Measurements from ENCODE around the gene UMPS.

UMPS gene

DNA sequence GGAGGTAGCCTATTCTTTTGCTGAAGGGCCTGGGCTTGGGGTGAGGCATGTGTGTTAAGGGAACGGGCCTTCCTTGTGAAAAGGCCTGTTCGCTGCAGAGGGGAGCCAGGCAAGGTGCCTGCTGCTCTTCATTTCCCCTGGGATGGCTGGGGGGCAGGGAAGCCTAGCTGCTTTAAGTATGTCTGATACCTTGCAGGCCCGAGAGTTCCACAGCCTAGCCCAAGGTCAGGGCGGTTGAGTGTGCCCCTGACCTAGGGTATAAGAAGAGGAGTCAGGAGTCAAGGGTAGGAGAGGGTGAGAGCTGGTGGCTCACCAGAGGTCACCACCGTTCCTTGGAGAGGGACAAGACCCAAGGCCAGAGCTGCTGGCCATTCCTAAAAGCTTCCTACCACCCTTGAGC, 46.6 kb downstream of the UMPS start:
- POLR2A ChIA-PET = no interaction called here
- Histone ChIP-seq H3K36me3 (ENCODE audit: control insufficient read depth in 2 of 2, insufficient read depth in 1 of 2, low read length in 2 of 2) (peaks cover 0 to 10% of the 10 kb centered on the region in 2 experiments; a peak in 1 of 3 replicates), H3K4me1 (ENCODE audit: control insufficient read depth, insufficient read depth, low read length) (peaks cover 11% of the 10 kb centered on the region; the same call in 1 of the 2 replicates), H3K27ac (ENCODE audit: extremely low read depth, low read depth, low read length) (no peak overlapping the region), H3K4me3 (ENCODE audit: low read depth, low read length) (no peak overlapping the region), H3K9me3 (ENCODE audit: control insufficient read depth, insufficient read depth, low read depth, low read length) (no peaks in the 10 kb centered on the region)
- CTCF ChIA-PET = no interaction called here
- no peak for TF ChIP-seq ZFP69B (tag by site-specific recombination; IDR thresholded peaks at IDR 0.05)
- no peak for TF ChIP-seq SP2 (tag by site-specific recombination; IDR thresholded peaks at IDR 0.05)
- TF ChIP-seq, protein P1, sequence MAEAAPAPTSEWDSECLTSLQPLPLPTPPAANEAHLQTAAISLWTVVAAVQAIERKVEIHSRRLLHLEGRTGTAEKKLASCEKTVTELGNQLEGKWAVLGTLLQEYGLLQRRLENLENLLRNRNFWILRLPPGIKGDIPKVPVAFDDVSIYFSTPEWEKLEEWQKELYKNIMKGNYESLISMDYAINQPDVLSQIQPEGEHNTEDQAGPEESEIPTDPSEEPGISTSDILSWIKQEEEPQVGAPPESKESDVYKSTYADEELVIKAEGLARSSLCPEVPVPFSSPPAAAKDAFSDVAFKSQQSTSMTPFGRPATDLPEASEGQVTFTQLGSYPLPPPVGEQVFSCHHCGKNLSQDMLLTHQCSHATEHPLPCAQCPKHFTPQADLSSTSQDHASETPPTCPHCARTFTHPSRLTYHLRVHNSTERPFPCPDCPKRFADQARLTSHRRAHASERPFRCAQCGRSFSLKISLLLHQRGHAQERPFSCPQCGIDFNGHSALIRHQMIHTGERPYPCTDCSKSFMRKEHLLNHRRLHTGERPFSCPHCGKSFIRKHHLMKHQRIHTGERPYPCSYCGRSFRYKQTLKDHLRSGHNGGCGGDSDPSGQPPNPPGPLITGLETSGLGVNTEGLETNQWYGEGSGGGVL (tag by site-specific recombination; IDR thresholded peaks at IDR 0.05) = no peak
- no peak for TF ChIP-seq ZNF701 (tag by site-specific recombination; IDR thresholded peaks at IDR 0.05)
- no peak for TF ChIP-seq ZNF23 (tag by site-specific recombination; IDR thresholded peaks at IDR 0.05; ENCODE audit: borderline replicate concordance)
- TF ChIP-seq ZNF19 (tag by site-specific recombination; IDR thresholded peaks at IDR 0.05; ENCODE audit: low read depth) = no peak
- TF ChIP-seq, protein P2, sequence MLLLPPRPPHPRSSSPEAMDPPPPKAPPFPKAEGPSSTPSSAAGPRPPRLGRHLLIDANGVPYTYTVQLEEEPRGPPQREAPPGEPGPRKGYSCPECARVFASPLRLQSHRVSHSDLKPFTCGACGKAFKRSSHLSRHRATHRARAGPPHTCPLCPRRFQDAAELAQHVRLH (tag by site-specific recombination; IDR thresholded peaks at IDR 0.05) = no peak

DNA sequence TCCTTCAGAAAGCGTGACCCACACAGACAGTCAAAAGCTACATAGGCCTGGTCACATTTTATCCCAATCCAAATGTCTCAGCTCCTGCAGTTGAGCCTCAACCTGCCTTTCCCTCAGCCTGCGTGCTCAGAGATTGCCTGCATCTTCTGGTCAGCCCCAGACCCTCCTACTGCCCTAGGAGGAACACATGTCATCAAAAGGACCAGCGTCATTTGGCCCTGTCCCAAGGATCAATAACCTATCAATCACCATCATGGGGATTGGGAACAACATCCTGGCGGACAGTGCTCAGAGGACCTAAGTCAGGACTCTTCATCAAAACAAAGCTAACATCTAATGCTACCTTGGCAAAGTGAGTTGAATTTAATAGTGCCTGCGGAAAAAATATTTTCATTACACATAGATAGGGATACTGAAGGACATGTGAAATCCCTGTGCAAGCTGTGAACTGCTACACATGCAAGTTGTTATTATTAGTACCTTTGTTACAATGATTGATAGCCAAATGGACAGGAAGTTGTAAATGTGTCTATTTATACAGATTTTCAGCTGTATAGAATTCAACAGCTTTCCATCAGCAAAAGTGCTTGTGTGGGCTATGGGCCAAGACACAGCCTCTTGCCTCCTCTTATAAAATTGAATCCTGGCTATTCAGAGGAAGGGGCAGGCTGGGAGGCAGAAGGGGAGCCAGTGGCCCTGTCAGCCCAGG, 47.7 kb downstream of the UMPS start:
- peaks cover 8% of the 10 kb centered on the region; the same call in 1 of the 2 replicates for H3K4me1 ChIP-seq (ENCODE audit: control insufficient read depth, insufficient read depth, low read length)
- peaks cover 0 to 10% of the 10 kb centered on the region in 2 experiments; a peak in 1 of 3 replicates for H3K36me3 ChIP-seq (ENCODE audit: control insufficient read depth in 2 of 2, insufficient read depth in 1 of 2, low read length in 2 of 2)
- TF ChIP-seq, protein P3, sequence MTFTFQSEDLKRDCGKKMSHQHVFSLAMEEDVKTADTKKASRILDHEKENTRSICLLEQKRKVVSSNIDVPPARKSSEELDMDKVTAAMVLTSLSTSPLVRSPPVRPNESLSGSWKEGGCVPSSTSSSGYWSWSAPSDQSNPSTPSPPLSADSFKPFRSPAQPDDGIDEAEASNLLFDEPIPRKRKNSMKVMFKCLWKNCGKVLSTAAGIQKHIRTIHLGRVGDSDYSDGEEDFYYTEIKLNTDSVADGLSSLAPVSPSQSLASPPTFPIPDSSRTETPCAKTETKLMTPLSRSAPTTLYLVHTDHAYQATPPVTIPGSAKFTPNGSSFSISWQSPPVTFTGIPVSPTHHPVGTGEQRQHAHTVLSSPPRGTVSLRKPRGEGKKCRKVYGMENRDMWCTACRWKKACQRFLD (tag by site-specific recombination; IDR thresholded peaks at IDR 0.05) = no peak
- no peak for TF ChIP-seq SCRT2 (tag by site-specific recombination; IDR thresholded peaks at IDR 0.05)
- peak; percentile 13; the same call in 1 of the 2 replicates for TF ChIP-seq ZBTB20 (tag by site-specific recombination; IDR thresholded peaks at IDR 0.05)
- TF ChIP-seq GLIS1 (tag by site-specific recombination; IDR thresholded peaks at IDR 0.05) = no peak
- no peak for TF ChIP-seq ZNF747 (tag by site-specific recombination; IDR thresholded peaks at IDR 0.05)
- no peak for TF ChIP-seq ZNF677 (tag by site-specific recombination; IDR thresholded peaks at IDR 0.05)
- H3K4me3 ChIP-seq (ENCODE audit: low read depth, low read length) = no peak overlapping the region
- ChIA-PET POLR2A (no interaction called here), CTCF (interaction anchor here (0.6 to 1.3 kb wide), 2 partner anchors 124 to 597 kb away, joined by 3 to 5 read pairs; partner anchors contain the start of gene ZNF148)
- no peaks in the 10 kb centered on the region for H3K9me3 ChIP-seq (ENCODE audit: control insufficient read depth, insufficient read depth, low read depth, low read length)
- no peak overlapping the region for H3K27ac ChIP-seq (ENCODE audit: extremely low read depth, low read depth, low read length)

DNA sequence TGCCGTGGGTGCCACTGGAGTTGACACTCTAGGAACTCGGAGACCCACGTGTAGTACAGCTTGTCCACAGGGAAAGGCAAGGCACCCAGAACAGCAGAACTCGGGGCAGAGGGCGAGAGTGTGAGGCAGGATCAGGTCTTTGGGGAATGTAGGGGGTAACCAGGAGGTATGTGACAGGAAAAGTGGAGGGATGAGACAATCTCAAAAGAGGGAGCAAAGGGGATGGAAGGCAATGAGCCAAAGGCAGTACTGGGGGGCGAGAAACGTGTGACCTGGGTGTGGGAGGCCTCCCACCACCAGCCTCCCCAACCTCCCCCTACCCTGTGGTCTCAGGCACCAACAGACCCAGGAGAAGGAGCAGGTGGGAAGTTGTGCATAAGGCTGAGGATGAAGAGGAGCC, 48.9 kb downstream of the UMPS start:
- CTCF ChIA-PET = interaction anchor here (0.5 to 1.3 kb wide), 3 partner anchors 18 to 878 kb away, joined by 3 to 5 read pairs (median 4); no protein-coding TSS in a partner anchor
- Histone ChIP-seq H3K4me3 (ENCODE audit: low read depth, low read length) (no peak overlapping the region), H3K4me1 (ENCODE audit: control insufficient read depth, insufficient read depth, low read length) (peaks cover 8% of the 10 kb centered on the region; the same call in 1 of the 2 replicates), H3K9me3 (ENCODE audit: control insufficient read depth, insufficient read depth, low read depth, low read length) (no peaks in the 10 kb centered on the region), H3K27ac (ENCODE audit: extremely low read depth, low read depth, low read length) (no peak overlapping the region), H3K36me3 (ENCODE audit: control insufficient read depth in 2 of 2, insufficient read depth in 1 of 2, low read length in 2 of 2) (peaks cover 0 to 3% of the 10 kb centered on the region in 2 experiments; a peak in 1 of 3 replicates)
- TF ChIP-seq ZNF624 (tag by site-specific recombination; IDR thresholded peaks at IDR 0.05) (no peak), ZFHX2 (tag by site-specific recombination; conservative IDR thresholded peaks at IDR 0.05) (0 out of 2 replicates have a peak, but pooled peaks have one; percentile 32)
- POLR2A ChIA-PET = no interaction called here

All from HEK293 (cell line).